ENCODE data around the gene OPCML.

Gene OPCML

GRCh38 chr11:132450631-132451030 is 1081.7 kb downstream of the OPCML start:
- no peak for FAIRE-seq

DNA sequence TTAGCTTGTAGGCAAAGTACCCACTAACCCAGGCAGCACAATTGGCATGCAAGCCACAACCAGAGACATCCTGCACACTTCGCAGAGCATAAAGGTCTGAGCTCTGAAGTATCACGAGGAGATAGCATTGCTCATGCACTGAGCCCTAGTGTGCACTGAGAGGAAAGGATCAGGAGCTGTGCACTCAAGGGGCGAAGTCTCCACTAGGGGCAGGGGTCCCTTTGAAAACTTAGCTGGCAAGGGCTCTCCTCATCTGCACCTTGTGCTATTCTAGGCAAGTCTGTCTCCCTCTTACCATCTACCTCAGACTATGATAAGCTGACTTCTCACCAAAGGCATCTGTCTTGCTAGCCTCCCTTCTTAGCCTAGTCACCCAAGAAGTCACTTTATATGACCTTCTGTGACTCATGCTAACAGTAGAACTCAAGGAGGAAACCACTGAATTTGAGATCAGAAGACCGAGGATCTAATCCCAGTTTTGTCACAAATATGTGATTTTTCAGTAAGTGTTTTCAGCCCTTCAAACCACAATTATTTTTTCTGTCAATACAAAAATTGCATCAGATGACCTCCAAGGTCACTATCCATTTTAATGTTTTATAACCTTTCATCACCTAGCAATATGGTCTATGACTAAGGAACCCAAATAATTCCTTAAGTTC is 1083.8 kb downstream of the OPCML start:
- FAIRE-seq = no peak

DNA sequence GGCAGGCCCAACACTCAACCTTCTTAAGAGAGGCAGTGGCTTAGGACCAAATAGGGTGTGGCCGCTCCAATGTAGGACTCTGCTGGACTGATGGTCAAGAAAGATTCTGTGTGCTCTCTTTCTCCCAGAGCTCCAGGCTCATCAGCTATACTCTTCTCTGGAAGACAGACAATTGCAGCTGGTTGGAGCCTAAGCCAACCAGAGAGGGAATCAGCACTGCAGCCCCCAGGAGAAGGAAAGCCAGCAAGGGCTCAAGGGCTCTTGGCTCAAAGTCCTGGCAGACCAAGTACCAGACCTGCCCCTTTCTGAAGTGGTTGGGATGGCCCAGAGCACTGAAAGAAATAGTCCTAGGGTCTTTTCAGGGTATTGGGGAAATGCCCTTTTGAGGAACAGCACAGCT is 1084.5 kb downstream of the OPCML start:
- FAIRE-seq = no peak

DNA sequence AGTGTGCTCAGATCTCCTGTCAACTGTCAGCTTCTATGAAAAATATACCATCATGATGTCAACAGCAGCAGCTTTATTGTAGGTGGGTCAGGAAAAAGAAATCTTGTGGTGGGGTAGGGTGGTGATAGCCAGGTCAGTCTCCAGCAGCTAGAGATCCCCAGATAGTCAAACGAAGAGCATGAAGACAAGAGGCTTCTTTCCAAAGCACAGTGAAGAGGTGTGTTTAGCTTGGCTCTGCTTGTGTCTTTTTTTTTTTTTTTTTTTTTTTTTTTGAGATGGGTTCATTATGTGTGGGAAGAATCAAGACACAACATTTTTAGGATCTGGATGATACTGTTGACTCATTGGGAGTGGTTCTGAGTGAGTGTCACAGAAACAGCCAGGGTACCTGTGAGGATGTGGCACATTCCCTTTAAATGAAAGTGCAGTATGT is 1086.4 kb downstream of the OPCML start:
- no peak for FAIRE-seq

DNA sequence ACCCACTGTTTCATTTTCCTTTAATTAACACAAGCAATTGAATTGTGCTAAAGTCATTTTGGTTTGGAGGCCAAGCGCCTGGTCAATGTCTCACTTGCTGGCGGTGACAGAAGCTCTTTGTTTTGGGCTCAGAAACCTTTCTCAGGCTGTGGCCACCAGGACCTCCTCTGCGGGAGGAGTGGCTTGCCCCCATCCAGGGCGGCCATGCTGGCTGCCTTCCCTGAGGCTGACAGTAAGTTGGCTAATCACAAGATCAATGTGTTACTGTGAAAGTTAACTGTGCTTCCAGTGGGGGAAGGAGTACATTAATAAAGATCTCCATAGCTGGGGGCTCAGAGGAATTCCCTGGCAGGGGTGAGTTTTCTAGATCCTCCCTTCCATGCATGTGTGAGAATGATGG is 1087.4 kb downstream of the OPCML start:
- no peak for FAIRE-seq

GRCh38 chr11:132439711-132440255 is 1092.5 kb downstream of the OPCML start:
- no peak for FAIRE-seq

GRCh38 chr11:132438418-132438817 is 1093.9 kb downstream of the OPCML start:
- no peak for FAIRE-seq

DNA sequence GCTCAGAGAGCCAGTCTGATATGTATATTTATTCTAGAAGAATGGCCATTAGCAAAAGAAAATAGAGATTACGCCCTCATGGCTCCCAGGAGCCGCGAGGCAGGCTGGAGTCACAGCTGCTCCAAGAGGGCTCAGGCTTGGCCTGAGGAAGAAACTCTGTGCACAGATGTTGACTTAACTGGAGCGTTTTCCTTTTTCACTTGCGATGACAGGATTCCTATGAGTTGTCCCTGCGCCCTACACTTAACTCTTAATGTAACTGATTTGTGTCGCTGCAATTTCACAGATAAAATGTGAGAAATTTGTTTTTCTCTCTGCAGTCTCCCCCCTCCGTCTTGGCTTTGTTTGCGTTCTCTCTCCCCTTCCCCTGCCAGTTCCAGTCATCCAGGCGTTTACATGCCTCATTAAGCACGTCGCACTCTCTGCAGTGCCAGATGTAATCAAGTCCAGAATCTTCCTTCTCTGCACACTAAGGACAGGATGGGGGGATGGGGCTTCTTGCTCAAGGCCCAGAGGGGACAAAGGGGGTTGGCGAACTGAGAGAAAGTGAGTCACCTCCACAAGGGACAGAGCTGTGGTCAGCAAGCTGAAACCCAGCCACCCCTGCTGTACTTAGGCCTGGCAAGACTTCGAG is 1101.8 kb downstream of the OPCML start:
- peak; percentile 81 for FAIRE-seq

GRCh38 chr11:132429685-132430084 is 1102.6 kb downstream of the OPCML start:
- FAIRE-seq = no peak

DNA sequence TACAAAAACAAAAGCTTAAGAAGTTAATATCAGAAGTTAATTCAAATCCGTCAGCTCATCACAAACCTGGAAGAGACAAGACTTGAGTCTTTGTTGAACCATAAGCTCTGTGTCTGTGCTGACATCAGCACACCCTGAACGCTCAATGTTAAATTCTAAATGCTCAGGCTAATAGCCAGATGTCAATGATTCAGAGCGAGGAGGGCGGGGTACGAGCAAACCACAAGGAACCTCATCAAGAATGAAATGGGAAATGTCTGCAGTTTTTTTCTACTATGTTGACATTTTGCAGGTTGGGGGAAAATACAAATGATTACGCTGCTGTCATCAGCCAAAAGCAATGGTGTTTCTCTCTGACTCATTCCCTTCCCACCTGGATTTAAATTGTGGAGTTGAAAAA is 1104.7 kb downstream of the OPCML start:
- no peak for FAIRE-seq

GRCh38 chr11:132424433-132424832 is 1107.9 kb downstream of the OPCML start:
- FAIRE-seq = peak; percentile 65

DNA sequence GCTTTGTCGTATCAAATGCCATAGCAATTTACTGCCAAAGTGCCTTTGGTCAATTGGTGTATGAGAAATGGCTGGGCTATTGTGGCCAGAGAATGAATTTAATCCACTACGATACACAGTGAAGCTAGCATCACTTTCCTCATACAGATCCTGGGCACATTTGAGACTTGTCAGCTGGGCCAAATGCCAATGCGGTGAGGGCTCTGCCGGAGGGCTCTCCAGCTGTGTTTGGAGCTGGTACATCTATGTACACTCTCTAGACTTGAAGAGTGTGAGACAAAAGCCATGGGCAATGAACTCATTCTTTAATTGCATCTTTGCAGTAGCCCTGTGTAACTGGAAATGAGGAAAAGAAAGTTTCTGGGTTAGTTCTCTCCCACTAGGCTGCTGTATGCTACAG is 1109.0 kb downstream of the OPCML start:
- FAIRE-seq = no peak

- no peak for FAIRE-seq
Measured at GRCh38 chr11:132422722-132423121, 1109.6 kb downstream of the OPCML start.

GRCh38 chr11:132421555-132421954 is 1110.7 kb downstream of the OPCML start:
- no peak for FAIRE-seq

DNA sequence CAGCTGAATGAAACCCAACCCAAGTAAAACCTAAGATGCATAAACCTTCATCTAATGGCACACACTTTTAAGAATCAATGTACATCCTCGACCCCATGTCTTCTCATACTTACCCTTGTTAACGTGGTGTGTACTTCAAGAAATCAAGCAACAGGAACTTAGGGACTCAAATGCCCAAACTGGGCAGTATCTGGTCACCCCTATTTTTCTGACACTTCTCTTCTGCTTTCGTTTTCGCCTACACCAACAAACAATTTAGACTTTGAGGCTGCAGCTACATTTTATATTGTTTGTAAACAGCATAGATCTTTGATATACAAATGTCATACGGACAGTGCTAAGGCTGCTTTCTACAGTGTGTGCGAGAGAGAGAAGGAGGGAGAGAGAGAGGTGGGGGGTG is 1117.8 kb downstream of the OPCML start:
- no peak for FAIRE-seq

DNA sequence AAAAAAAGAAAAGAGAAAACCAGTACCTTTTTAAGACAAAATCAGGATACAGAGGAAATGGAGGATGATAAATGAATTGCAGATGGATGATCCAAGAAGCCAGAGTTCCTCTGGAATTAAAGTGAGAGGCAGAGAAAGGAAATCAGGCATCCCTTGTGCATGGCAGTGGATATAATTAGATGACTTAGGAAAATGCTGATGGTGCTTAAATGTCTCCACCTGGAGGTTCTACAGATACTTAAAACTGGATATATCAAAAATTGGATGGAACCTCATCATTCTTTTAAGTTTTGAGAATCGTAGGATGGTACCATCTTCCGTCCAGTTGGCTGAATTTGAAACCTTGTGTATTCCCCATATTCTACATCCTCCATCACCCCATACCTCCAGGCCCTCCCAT is 1121.9 kb downstream of the OPCML start:
- FAIRE-seq = no peak

- FAIRE-seq = no peak
Measured at GRCh38 chr11:132409573-132410355, 1122.5 kb downstream of the OPCML start.

GRCh38 chr11:132408877-132409276 is 1123.4 kb downstream of the OPCML start:
- FAIRE-seq = no peak

DNA sequence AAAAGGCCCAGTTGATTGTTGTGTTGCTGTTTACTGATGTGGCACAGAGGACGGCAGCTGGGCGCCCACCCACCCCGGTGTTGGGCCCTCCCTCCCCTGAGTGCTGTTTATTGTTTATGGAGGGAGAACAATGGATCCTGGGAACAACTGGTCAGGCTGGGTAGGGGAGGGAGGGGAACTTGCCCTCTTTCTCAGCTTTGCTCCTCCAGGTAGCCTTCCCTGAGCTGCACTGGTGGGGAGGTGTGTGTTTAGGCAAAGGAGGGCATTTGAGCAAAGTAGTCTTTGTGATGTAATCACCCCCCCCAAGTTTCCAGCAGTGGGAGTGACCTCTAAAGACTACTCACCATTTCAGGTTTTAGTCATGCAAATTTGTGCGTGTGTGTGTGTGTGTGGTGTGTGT is 1126.6 kb downstream of the OPCML start:
- no peak for FAIRE-seq

- FAIRE-seq = no peak
Measured at GRCh38 chr11:132402071-132402684, 1130.1 kb downstream of the OPCML start.

- FAIRE-seq = no peak
Measured at GRCh38 chr11:132396318-132396717, 1136.0 kb downstream of the OPCML start.

- FAIRE-seq = no peak
Measured at GRCh38 chr11:132395434-132395833, 1136.9 kb downstream of the OPCML start.

- no peak for FAIRE-seq
Measured at GRCh38 chr11:132379540-132379939, 1152.8 kb downstream of the OPCML start.
